ENCODE data around the gene SORCS1.
A peak's percentile ranks its signal among the peaks of the same experiment; 100 is the strongest.

The SORCS1 gene

GRCh38 chr10:107160866-107161265 lies 3.6 kb downstream of the SORCS1 start (continued):
- no peak for TF ChIP-seq ZNF549 (tag by site-specific recombination; IDR thresholded peaks at IDR 0.05)
- no peak for TF ChIP-seq ZNF521 (tag by site-specific recombination; IDR thresholded peaks at IDR 0.05)
- TF ChIP-seq ZBTB17 (tag by site-specific recombination; IDR thresholded peaks at IDR 0.05), result no peak
- TF ChIP-seq SP7 (tag by site-specific recombination; IDR thresholded peaks at IDR 0.05), result no peak
- TF ChIP-seq ZFP69B (tag by site-specific recombination; IDR thresholded peaks at IDR 0.05), result no peak
- no peak for TF ChIP-seq TRIM28 (IDR thresholded peaks at IDR 0.05; ENCODE audit: borderline replicate concordance, low read length)
- TF ChIP-seq SP3 (tag by site-specific recombination; IDR thresholded peaks at IDR 0.05), result no peak

- no peak for TF ChIP-seq ZNF514 (tag by site-specific recombination; IDR thresholded peaks at IDR 0.05)
- TF ChIP-seq GLIS1 (tag by site-specific recombination; IDR thresholded peaks at IDR 0.05), result no peak
- TF ChIP-seq EGR2 (tag by site-specific recombination; IDR thresholded peaks at IDR 0.05; ENCODE audit: low read depth), result no peak
Observed at GRCh38 chr10:107159871-107160270, 4.6 kb downstream of the SORCS1 start.

GRCh38 chr10:107157071-107157470 lies 7.4 kb downstream of the SORCS1 start:
- Histone ChIP-seq H3K4me1 (ENCODE audit: control insufficient read depth, insufficient read depth, low read length) (no peaks in the 10 kb centered on the region), H3K27ac (ENCODE audit: extremely low read depth, low read depth, low read length) (no peak overlapping the region), H3K4me3 (ENCODE audit: low read depth, low read length) (no peak overlapping the region), H3K9me3 (ENCODE audit: control insufficient read depth, insufficient read depth, low read depth, low read length) (no peaks in the 10 kb centered on the region), H3K36me3 (ENCODE audit: control insufficient read depth in 2 of 2, insufficient read depth in 1 of 2, low read length in 2 of 2) (no peaks in the 10 kb centered on the region)
- ChIA-PET POLR2A (no interaction called here), CTCF (no interaction called here)
- no peak for TF ChIP-seq ZNF112 (tag by site-specific recombination; IDR thresholded peaks at IDR 0.05)
- no peak for TF ChIP-seq ZBTB44 (tag by site-specific recombination; IDR thresholded peaks at IDR 0.05)
- TF ChIP-seq ZFP37 (tag by site-specific recombination; IDR thresholded peaks at IDR 0.05), result no peak
- no peak for TF ChIP-seq ZNF513 (tag by site-specific recombination; IDR thresholded peaks at IDR 0.05)
- no peak for TF ChIP-seq KLF9 (tag by site-specific recombination; IDR thresholded peaks at IDR 0.05; ENCODE audit: low read depth)
- TF ChIP-seq EGR2 (tag by site-specific recombination; IDR thresholded peaks at IDR 0.05; ENCODE audit: low read depth), result no peak
- no peak for TF ChIP-seq ZNF214 (tag by site-specific recombination; IDR thresholded peaks at IDR 0.05; ENCODE audit: borderline replicate concordance)
- no peak for TF ChIP-seq ZNF140 (tag by site-specific recombination; IDR thresholded peaks at IDR 0.05)

More at GRCh38 chr10:107159871-107160270, 4.6 kb downstream of the SORCS1 start:
- ChIA-PET POLR2A (no interaction called here), CTCF (no interaction called here)
- peaks cover 2% of the 10 kb centered on the region; the same call in 1 of the 2 replicates for H3K4me1 ChIP-seq (ENCODE audit: control insufficient read depth, insufficient read depth, low read length)
- H3K27ac ChIP-seq (ENCODE audit: extremely low read depth, low read depth, low read length), result no peak overlapping the region
- no peak overlapping the region for H3K4me3 ChIP-seq (ENCODE audit: low read depth, low read length)
- no peaks in the 10 kb centered on the region for H3K9me3 ChIP-seq (ENCODE audit: control insufficient read depth, insufficient read depth, low read depth, low read length)
- no peaks in the 10 kb centered on the region for H3K36me3 ChIP-seq (ENCODE audit: control insufficient read depth in 2 of 2, insufficient read depth in 1 of 2, low read length in 2 of 2)

- CTCF ChIA-PET, result no interaction called here
- Histone ChIP-seq H3K4me1 (ENCODE audit: control insufficient read depth, insufficient read depth, low read length) (no peaks in the 10 kb centered on the region), H3K36me3 (ENCODE audit: control insufficient read depth in 2 of 2, insufficient read depth in 1 of 2, low read length in 2 of 2) (no peaks in the 10 kb centered on the region), H3K27ac (ENCODE audit: extremely low read depth, low read depth, low read length) (no peak overlapping the region), H3K4me3 (ENCODE audit: low read depth, low read length) (no peak overlapping the region), H3K9me3 (ENCODE audit: control insufficient read depth, insufficient read depth, low read depth, low read length) (no peaks in the 10 kb centered on the region)
- POLR2A ChIA-PET, result no interaction called here
- peak; percentile 79 for TF ChIP-seq SETDB1 (IDR thresholded peaks at IDR 0.05; ENCODE audit: insufficient read length, low read length)
- TF ChIP-seq ZNF768 (tag by site-specific recombination; IDR thresholded peaks at IDR 0.05), result no peak
- peak; percentile 53; the same call in 1 of the 2 replicates for TF ChIP-seq TRIM28 (IDR thresholded peaks at IDR 0.05; ENCODE audit: borderline replicate concordance, low read length)
Observed at GRCh38 chr10:107152087-107152486, 12.4 kb downstream of the SORCS1 start.

All from HEK293 (cell line).